Femur (tissue), 1 donor: ENCODE results near the gene C19orf47.

ENCODE experiments used
- DNase-seq: peaks from one replicate; pipeline ENCODE4 v3.0.0-alpha.2; 2017

The C19orf47 gene, protein sequence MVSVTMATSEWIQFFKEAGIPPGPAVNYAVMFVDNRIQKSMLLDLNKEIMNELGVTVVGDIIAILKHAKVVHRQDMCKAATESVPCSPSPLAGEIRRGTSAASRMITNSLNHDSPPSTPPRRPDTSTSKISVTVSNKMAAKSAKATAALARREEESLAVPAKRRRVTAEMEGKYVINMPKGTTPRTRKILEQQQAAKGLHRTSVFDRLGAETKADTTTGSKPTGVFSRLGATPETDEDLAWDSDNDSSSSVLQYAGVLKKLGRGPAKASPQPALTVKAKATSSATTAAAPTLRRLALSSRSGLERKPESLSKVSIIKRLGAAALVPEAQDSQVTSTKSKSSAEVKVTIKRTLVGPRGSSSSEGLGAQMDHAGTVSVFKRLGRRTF

GRCh38 chr19:40348125-40348913 is at the start of gene C19orf47, which contains the start of gene PLD3:
C19orf47 (minus strand) TSS chr19:40348397; CDS start chr19:40341857, 6,540 bp downstream.
PLD3 (plus strand) TSS chr19:40348695; CDS start chr19:40366484, 17,789 bp downstream.
- DNase-seq = peak; percentile 100

GRCh38 chr19:40397568-40397906 is 49.3 kb upstream of the C19orf47 start:
- no peak for DNase-seq

DNA sequence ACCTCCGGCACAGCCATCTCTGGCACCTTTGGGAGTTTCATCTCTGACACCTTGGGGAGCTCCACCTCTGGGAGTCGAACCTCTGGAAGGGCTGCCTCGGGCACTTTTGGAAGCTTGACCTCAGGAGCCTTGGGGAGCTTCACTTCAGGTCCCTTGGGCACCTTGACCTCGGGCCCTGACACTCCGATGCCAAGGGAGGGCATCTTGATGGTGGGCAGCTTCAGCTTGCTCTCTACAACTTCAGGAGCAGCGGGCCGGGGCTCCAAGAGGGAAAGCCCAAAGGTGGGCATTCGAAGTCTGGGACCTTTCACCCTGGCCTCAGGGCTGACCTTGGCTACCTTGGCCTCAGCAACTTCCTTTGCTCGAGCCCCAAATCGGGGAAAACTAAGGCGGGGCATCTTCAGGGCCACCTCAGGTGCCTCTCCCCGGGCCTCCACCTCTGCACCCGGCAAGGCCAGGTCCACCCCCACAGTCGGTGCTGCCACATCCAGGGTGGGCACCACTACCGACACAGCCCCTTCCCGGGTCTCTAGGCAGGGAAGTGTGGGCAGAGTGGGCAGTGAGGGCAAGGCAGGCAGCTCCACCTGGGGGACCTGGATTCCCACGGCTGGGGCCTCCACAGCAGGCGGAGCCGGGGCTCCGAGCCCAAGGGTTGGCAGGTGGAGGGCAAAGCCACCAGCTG is 48.8 kb upstream of the C19orf47 start:
- DNase-seq = no peak

DNA sequence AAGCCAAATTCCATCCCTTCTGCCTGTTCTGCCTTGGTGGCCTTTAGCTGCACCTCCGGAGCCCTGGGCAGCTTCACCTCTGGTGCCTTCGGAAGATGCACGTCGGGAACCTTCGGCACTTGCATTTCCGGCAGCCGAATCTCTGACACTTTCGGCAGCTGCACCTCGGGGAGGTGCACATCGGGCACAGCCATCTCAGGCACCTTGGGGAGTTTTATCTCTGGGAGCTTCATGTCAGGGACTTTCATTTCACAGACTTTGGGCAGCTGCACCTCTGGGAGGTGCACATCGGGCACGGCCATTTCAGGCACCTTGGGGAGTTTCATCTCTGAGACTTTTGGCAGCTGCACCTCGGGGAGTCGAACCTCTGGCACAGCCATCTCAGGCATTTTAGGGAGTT is 47.8 kb upstream of the C19orf47 start:
- no peak for DNase-seq

GRCh38 chr19:40394816-40395210 is 46.6 kb upstream of the C19orf47 start:
- no peak for DNase-seq

DNA sequence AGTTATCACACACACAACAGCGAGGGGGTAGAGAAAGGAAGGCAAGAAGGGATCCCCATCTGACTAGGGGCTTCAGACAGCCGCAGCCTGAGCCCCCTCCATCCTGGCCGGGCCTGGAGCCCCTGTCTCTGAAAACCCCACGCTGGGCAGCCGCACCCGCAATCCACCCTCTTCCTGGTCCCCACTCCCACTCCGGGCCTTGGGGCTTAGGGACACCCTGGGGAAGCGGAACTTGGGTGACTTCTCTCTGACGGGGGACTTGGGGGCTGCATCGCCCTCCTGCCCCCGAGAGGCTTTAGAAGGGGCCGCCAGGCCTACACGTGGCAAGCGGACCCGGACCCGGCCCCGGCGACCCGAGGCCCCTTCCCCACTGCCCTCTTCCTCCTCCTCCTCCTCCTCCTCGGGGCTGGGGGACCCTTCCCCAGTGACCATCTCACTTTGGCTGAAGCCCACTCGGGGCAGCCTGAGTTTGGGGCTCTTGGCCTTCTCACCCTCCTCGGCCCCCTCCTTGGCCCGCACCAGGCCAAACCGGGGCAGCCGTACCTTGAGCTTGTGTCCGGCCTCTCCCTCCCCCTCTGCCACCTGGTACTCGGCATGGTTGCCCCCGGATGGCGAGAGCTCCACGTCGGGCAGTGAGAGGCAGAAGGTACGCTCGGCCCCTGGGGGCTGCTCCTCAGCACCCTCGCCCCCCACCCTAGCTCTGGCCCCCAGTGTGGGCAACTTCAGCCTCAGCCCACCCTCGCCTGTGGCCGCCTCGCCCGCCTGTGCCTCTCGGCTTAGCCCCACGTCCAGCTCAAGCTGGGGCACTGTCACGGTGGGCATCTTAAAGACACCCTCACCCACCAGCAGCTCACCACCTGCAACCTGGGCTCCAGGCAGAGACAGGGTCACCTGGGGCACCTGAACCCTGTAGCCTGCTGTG is 46.0 kb upstream of the C19orf47 start:
- no peak for DNase-seq

DNA sequence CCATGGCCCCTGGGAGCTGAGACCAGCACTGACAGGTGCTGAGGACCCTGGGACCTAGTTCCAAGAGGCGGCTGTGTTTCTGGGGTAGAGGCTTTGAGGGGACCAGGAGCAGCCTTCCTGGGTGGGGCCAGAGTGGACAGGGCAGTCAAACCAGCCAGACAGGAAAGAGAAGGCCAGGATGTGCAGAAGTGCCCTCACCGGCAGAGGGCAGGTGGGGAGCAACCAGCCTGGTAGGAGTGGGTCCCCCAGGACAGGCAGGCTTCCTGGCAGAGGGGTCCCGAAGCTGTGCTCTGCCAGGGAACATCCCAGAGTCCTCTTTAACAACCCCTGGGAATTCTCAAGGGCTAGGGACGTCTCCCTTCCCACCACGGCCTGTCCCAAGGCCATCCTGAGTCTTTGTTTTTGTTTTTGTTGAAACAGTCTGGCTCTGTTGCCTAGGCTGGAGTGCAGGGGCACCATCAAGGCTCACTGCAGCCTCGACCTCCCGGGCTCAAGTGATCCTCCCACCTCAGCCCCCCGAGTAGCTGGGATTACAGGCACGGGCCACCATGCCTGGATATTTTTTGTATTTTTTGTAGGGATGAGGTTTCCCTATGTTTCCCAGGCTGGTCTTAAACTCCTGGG is 44.8 kb upstream of the C19orf47 start:
- DNase-seq = no peak

DNA sequence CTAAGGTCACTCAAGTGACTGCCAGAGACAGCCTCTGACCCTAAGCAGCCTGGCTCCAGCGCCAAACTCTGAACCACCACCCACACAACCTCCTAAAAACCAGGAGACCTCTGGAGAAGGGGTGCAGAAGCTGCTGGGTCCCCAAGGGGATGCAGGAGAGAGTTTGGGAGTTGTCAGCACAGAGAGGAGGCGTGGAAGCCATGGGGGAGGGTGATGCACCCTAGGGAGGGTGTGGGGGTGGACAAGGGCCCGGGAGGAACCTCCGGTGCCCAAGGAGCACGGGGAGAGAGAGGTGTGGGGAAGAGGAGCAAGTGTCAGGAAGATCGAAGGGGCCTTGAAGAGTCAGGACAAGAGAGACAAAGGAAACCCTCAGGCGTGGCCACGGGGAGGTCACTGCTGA is 43.9 kb upstream of the C19orf47 start:
- DNase-seq = no peak

DNA sequence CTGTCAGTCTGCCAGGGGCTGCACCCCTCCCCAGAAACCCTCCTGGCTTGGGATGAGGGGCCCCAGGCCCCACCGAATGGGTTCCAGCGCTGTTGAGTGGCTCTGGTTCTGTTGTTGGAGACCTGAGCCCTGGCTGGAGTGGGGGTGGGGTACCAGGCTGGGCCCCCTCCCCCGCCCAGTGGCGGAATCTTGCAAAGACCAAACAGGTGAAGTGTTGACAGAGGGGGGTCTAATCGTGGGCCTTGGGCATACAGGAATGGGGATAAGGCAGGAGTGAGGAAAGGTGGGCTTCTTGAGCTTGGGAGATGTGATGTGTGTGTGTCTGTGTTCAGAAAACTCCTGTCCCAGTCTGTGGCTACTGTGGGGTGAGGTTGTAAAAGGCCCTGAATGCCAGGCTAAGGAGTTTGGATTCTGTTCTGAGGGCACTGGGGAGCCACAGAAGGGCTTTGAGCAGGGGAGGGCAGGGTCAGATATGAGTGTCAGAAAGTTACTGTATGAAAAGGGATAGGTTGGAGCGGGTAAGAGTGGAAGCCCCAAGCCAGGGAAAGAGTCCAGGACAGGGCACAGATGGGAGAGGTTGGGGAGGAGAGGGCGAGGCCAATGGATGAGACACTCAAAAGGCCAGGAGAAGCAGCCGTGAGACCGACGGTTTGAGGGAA is 42.0 kb upstream of the C19orf47 start, which contains the start of gene HIPK4:
TSS of gene HIPK4 (minus strand) at position 98 of the 659 bp plus-strand sequence. CDS start 279 bp downstream, outside the sequence.
- no peak for DNase-seq

- no peak for DNase-seq
Observed at GRCh38 chr19:40389404-40390083, 41.3 kb upstream of the C19orf47 start.

DNA sequence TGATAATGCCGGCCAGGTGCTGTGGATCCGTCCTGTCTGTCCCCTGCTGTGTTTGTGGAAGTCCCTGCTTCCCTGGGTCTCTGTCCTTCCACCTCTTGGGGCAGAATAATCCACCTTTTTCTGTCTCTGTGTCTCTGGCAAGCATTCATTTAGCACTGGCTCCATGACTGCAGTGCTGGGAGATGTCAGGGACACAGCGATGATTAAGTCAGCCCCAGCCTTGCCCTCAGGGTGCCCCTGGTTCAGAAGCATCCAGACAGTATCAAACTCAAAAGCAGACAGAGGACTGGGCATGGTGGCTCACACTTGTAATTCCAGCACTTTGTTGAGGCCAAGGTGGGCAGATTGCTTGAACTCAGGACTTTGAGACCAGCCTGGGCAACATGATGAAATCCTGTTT is 40.3 kb upstream of the C19orf47 start:
- DNase-seq = no peak

- DNase-seq = no peak
Observed at GRCh38 chr19:40387155-40387554, 39.0 kb upstream of the C19orf47 start.

- DNase-seq = no peak
Observed at GRCh38 chr19:40383668-40384248, 35.6 kb upstream of the C19orf47 start.

DNA sequence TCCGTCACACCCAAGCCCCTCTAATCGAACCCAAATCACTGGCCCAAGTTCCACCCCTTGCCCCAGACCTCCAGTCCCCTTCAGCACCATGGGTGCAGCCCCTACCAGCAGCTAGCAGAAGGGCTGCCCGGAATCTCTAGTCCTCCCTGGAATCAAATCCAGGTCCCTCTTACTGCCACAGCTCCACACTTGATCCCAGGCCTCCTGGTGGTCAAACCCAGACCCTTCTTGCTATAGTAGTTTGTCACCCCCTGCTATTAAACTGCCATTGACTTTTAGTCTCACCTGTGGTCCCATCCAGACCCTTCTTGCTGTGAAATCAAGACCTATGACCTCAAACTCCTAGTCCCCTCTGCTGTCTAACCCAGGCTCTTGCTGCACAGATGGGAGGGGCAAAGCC is 33.1 kb upstream of the C19orf47 start:
- DNase-seq = no peak

DNA sequence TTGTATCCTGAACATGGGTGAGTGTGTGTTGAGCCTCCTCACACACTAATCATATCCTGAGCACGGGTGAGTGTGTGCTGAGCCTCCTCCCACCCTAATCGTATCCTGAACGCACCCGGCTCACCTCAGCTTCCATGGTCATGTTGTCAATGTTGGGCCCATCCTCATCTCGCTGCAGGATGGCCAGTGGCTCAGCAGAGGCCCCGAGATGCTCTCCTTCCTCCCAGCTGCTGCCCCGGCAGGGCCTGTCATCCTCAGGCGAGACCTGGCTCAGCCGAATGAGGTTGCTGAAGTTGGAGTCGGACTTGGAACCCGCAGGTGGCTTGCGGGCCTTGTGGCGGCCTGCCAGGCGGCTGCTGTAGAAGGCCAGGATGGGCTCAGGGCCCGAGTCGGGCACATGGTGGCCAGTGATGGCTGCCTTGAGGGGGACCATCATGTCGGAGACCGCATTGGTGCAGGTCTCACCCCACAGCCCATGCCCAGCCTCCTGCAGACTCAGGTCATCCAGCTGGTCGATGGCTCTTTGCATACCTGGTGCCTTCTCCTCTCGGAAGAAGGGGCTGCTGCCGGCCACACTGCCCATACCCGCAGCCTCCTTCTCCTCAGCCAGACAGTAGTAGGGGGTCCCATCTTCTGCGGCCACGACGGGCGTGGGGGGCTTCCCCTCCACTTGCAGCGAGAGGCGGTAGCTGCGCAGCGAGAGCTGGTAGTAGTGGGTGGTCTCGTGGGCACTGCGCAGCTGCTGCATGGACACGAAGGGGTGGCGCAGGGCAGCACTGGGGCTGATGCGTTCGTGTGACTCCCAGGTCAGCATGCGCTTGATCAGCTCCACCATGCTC is 32.2 kb upstream of the C19orf47 start:
- DNase-seq = no peak

- no peak for DNase-seq
Observed at GRCh38 chr19:40379446-40380198, 31.4 kb upstream of the C19orf47 start.

DNA sequence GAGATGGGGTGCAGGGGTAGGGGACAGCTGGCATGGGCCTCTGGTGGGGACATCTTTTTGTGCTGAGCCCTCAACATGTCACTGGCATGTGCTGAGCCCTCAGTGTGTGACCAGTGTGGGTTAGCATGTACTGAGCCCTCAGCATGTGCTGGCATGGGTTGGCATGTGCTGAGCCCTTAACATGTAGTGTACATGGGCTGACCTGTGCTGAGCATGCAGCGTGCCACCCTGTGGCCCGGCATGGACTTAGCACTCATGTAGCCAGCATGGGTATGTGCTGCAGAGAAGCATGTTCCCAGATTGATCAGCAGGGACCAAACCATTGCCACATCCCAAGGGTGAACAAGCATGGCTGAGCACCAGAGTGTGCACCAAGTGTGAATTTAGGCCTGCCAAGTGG is 30.3 kb upstream of the C19orf47 start:
- no peak for DNase-seq

- DNase-seq = no peak
Observed at GRCh38 chr19:40377876-40378385, 29.7 kb upstream of the C19orf47 start.
